Neural progenitor cell (in vitro differentiated cells): ENCODE results near the gene KCTD10.

Experiments
- CTCF ChIP-seq: fragments of 200-600 bp; sonication (generic); IDR thresholded peaks from 2 replicates; pipeline ENCODE4 v1.5.1; 2017; ENCODE audit warnings: antibody characterized with exemption, mild to moderate bottlenecking
- EZH2 ChIP-seq: fragments of 200-600 bp; sonication (generic); IDR thresholded peaks from 2 replicates; pipeline ENCODE4 v1.6.1; 2017; ENCODE audit warnings: antibody characterized with exemption, mild to moderate bottlenecking, moderate library complexity

GRCh38 chr12:109448272-109448671 lies 28.8 kb downstream of the KCTD10 start:
- no peak for TF ChIP-seq CTCF
- TF ChIP-seq EZH2: no peak
